Measurements from ENCODE around the gene ONECUT2. TPM values are rescaled to one million over a fixed set of nuclear protein-coding genes. Genes with fewer than 3 reads are reported as not detected.

The ONECUT2 gene
- total RNA-seq, 1 experiment from 2014 or later = 0.48 TPM

- Histone ChIP-seq H3K4ac (ENCODE audit: low read depth, low read length) (no peak overlapping the region), H4K8ac (replicated peaks; ENCODE audit: insufficient read length, low read depth, low read length) (no peak overlapping the region), H2BK120ac (ENCODE audit: low read depth, low read length, poor library complexity, severe bottlenecking) (no peak overlapping the region), H2BK15ac (ENCODE audit: low read depth, low read length) (no peak overlapping the region), H3K23me2 (ENCODE audit: insufficient read length, low read depth, low read length, poor library complexity, severe bottlenecking) (peaks cover 12% of the 10 kb centered on the region), H3K27me3 (ENCODE audit: insufficient read depth, low read length) (peaks cover 78% of the 10 kb centered on the region), H2BK5ac (ENCODE audit: insufficient read length, low read length) (no peak overlapping the region), H3K9me3 (ENCODE audit: control insufficient read depth, low read depth, low read length) (no peaks in the 10 kb centered on the region), H4K91ac (ENCODE audit: insufficient read length, low read depth, low read length) (no peak overlapping the region), H3K79me1 (ENCODE audit: insufficient read depth, low read depth, low read length, poor library complexity, severe bottlenecking) (no peaks in the 10 kb centered on the region), H2AFZ (ENCODE audit: low read length) (no peak overlapping the region), H3T11ph (ENCODE audit: low read length) (no peak overlapping the region), H3K23ac (ENCODE audit: insufficient read length, low read depth, low read length) (no peak overlapping the region), H2BK12ac (ENCODE audit: insufficient read length, low read depth, low read length) (no peak overlapping the region), H2AK5ac (ENCODE audit: insufficient read length, low read length) (no peak overlapping the region), H4K5ac (ENCODE audit: insufficient read length, low read depth, low read length) (no peak overlapping the region), H3K14ac (ENCODE audit: insufficient read depth, low read length) (no peak overlapping the region), H3K9ac (ENCODE audit: extremely low read depth, insufficient read length, low read length) (no peak overlapping the region), H3K18ac (ENCODE audit: insufficient read length, low read depth, low read length) (no peak overlapping the region), H3K4me1 (ENCODE audit: insufficient read depth, low read length) (no peaks in the 10 kb centered on the region), H3K4me2 (ENCODE audit: insufficient read depth, insufficient read length, low read length) (peak overlapping the region; percentile 70), H3K56ac (ENCODE audit: insufficient read length, low read depth, low read length) (no peak overlapping the region), H4K20me1 (ENCODE audit: control insufficient read depth, insufficient read depth, insufficient read length) (no peaks in the 10 kb centered on the region), H3K79me2 (ENCODE audit: insufficient read depth, low read length) (no peaks in the 10 kb centered on the region), H2BK20ac (ENCODE audit: low read depth, low read length, poor library complexity, severe bottlenecking) (no peak overlapping the region), H3K27ac (ENCODE audit: insufficient read length, low read depth, low read length) (no peak overlapping the region)
- Mint-ChIP-seq H3K36me3 (ENCODE audit: insufficient read depth in 1 of 3, low read depth in 3 of 3) (no peaks in the 10 kb centered on the region), H3K4me3 (peak overlapping the region; percentile 44 to 82), H3K9me3 (peaks cover 2 to 12% of the 10 kb centered on the region in 2 experiments; a peak in 3 of 5 replicates), H3K27ac (no peak overlapping the region), H3K27me3 (ENCODE audit: low read depth) (peaks cover 100% of the 10 kb centered on the region), H3K4me1 (peaks cover 50 to 53% of the 10 kb centered on the region in 2 experiments)
- WGBS (ENCODE audit: extremely low coverage, insufficient read length, low lambda C conversion rate) = no CpG with 5 or more reads among the region's 54 CpGs
- TF ChIP-seq CTCF (conservative IDR thresholded peaks at IDR 0.05) = no peak
- peak; percentile 66 for DNase-seq
Observed at GRCh38 chr18:57441071-57441794, 6.1 kb downstream of the ONECUT2 start.

Measured in H9 (cell line).